ENCODE data around the gene ALDH1A2.

Gene ALDH1A2

GRCh38 chr15:57993409-57994145, 71.9 kb downstream of the ALDH1A2 start:
- DNase-seq = no peak

GRCh38 chr15:57992761-57993355, 72.7 kb downstream of the ALDH1A2 start:
- DNase-seq = no peak

GRCh38 chr15:57973534-57973933, 92.0 kb downstream of the ALDH1A2 start:
- no peak for DNase-seq

- DNase-seq = no peak
Measured at GRCh38 chr15:57972864-57973263, 92.6 kb downstream of the ALDH1A2 start.

- no peak for DNase-seq
Measured at GRCh38 chr15:57969996-57970395, 95.5 kb downstream of the ALDH1A2 start.

GRCh38 chr15:57969355-57969754, 96.2 kb downstream of the ALDH1A2 start:
- no peak for DNase-seq

- DNase-seq = no peak
Measured at GRCh38 chr15:57962887-57963286, 102.6 kb downstream of the ALDH1A2 start.

GRCh38 chr15:57961919-57962318, 103.6 kb downstream of the ALDH1A2 start:
- DNase-seq = no peak

GRCh38 chr15:57957113-57957512, 108.4 kb downstream of the ALDH1A2 start:
- DNase-seq = no peak

- no peak for DNase-seq
Measured at GRCh38 chr15:57953874-57954273, 111.6 kb downstream of the ALDH1A2 start.

- DNase-seq = no peak
Measured at GRCh38 chr15:57951328-57951932, 114.1 kb downstream of the ALDH1A2 start.

GRCh38 chr15:57950381-57950946, 115.0 kb downstream of the ALDH1A2 start:
- DNase-seq = no peak

GRCh38 chr15:57949374-57949943, 116.1 kb downstream of the ALDH1A2 start:
- DNase-seq = no peak

- peak; percentile 42 for DNase-seq
Measured at GRCh38 chr15:57948351-57949289, 116.9 kb downstream of the ALDH1A2 start.

- peak; percentile 16 for DNase-seq
Measured at GRCh38 chr15:57947781-57948180, 117.7 kb downstream of the ALDH1A2 start.

GRCh38 chr15:57947282-57947681, 118.2 kb downstream of the ALDH1A2 start:
- DNase-seq = no peak

GRCh38 chr15:57946491-57947048, 118.9 kb downstream of the ALDH1A2 start:
- DNase-seq = no peak

GRCh38 chr15:57945616-57946015, 119.9 kb downstream of the ALDH1A2 start:
- DNase-seq = no peak

- DNase-seq = no peak
Measured at GRCh38 chr15:57943754-57944420, 121.6 kb downstream of the ALDH1A2 start.

- DNase-seq = no peak
Measured at GRCh38 chr15:57943171-57943570, 122.3 kb downstream of the ALDH1A2 start.

- DNase-seq = no peak
Measured at GRCh38 chr15:57941816-57942215, 123.7 kb downstream of the ALDH1A2 start.

Measured in NCI-H526 treated with DMSO at 0.1 percent for 48 hours (cell line).